HG02763 (cell line): ENCODE data around the gene RNPEPL1.
"Not testable (repeated sequence)": the region's sequence is repeated elsewhere in the genome, so short reads cannot be mapped to it uniquely, and the experiment has no call there.

ENCODE experiments used
- ATAC-seq: cut with Tn5 transposase; IDR thresholded peaks from one replicate; pipeline ENCODE4 v1.9.1; 2021; ENCODE audit warnings: mild to moderate bottlenecking, moderate library complexity; ENCODE audit not compliant: unreplicated experiment

Gene RNPEPL1, protein sequence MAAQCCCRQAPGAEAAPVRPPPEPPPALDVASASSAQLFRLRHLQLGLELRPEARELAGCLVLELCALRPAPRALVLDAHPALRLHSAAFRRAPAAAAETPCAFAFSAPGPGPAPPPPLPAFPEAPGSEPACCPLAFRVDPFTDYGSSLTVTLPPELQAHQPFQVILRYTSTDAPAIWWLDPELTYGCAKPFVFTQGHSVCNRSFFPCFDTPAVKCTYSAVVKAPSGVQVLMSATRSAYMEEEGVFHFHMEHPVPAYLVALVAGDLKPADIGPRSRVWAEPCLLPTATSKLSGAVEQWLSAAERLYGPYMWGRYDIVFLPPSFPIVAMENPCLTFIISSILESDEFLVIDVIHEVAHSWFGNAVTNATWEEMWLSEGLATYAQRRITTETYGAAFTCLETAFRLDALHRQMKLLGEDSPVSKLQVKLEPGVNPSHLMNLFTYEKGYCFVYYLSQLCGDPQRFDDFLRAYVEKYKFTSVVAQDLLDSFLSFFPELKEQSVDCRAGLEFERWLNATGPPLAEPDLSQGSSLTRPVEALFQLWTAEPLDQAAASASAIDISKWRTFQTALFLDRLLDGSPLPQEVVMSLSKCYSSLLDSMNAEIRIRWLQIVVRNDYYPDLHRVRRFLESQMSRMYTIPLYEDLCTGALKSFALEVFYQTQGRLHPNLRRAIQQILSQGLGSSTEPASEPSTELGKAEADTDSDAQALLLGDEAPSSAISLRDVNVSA

GRCh38 chr2:240567872-240568677, at the start of gene RNPEPL1:
RNPEPL1 (plus strand) TSS chr2:240568484; CDS start chr2:240568587, 103 bp downstream.
- peak; percentile 32 for ATAC-seq

GRCh38 chr2:240518981-240519380, 49.3 kb upstream of the RNPEPL1 start:
- ATAC-seq = no peak

GRCh38 chr2:240519396-240520129, 48.7 kb upstream of the RNPEPL1 start:
- no peak for ATAC-seq

GRCh38 chr2:240520130-240520973, 47.9 kb upstream of the RNPEPL1 start:
- no peak for ATAC-seq

DNA sequence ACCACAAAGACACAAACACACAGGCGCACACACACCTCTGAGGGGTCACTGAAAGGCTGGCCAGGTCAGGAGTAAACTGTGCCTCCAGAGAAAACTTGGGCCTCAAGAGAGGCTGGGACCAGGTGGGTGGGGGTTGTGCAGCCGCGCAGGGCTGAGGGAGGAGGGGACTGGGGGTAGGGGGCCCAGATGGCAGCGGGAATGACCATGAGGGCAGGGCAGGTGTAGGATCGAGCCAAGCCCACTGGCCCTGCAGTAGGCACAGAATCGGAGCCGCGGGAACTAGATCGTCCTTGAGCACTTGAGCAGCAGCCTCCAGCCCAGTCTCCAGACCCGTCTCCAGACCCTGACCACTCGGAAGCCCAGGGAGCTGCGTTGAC, 47.3 kb upstream of the RNPEPL1 start:
- no peak for ATAC-seq

DNA sequence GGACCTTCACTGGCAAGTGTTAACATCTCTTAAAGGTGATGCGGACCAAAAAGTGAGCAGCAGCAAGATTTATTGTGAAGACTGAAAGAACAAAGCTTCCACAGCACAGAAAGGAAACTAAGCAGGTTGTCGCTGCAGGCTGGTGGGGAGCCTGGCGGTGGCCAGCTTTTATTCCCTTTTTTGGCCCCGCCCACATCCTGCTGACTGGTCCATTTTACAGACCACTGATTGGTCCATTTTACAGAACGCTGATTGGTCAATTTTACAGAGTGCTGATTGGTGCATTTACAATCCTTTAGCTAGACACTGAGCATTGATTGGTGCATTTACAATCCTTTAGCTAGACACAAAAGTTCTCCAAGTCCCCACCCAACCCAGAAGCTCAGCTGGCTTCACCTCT, 46.4 kb upstream of the RNPEPL1 start:
- ATAC-seq = not testable (repeated sequence)

DNA sequence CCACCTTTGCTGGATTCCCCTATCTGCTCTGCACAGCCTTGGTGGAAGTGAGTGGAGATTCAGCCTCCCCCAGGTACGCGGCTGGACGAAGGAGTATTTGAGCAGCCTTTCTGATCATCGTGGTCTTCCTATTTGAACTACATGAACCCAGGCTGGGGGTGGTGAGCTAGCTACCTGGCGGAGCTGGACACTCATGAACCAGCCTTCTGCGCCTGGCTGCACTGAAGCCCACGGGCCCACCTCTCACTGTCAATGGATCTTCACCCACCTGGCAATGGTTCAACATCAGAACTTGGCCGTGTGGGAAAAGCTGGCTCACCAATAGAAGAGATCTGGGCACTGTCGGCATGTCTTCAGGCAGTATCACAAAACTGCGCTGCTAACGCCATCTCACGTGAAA, 45.9 kb upstream of the RNPEPL1 start:
- no peak for ATAC-seq

DNA sequence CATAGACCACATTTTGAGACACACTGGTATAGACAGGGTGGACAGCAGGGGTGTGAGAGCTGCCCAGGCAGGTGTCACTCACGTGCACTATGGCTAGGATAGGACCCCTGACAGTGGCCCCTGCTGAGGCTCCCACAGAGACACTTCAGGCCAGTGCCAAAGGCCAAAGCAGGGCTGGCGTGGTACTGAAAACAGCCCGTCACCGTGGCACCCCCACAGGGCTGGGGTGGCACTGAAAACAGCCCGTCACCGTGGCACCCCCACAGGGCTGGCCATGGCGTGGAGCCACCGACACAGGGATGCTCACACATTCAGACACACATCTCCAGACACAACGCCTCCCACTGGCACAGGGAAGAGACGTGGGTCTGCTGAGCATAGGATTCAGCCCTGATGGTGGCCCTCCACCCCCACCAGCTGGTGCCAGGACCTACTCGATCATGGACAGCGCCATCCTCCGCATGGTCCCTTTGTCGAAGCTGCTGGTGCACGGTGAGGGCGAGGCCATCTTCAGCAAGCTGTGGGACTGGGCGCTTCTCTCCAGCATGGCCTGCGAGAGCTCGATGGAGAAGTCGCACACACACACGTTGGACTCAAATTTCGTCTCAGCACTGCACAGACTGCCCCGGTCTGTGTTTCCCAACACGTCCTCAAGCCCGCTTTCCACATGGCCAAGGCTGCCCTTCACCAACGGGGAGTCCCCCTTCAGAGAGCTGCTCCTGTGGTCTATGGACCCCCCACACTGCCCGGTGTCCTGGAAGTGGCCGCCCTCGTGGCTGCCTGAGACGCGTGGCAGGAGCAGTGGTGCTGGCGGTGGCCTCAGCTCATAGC, 44.6 kb upstream of the RNPEPL1 start:
- ATAC-seq = no peak

- ATAC-seq = no peak
Measured at GRCh38 chr2:240524963-240525718, 43.1 kb upstream of the RNPEPL1 start.

DNA sequence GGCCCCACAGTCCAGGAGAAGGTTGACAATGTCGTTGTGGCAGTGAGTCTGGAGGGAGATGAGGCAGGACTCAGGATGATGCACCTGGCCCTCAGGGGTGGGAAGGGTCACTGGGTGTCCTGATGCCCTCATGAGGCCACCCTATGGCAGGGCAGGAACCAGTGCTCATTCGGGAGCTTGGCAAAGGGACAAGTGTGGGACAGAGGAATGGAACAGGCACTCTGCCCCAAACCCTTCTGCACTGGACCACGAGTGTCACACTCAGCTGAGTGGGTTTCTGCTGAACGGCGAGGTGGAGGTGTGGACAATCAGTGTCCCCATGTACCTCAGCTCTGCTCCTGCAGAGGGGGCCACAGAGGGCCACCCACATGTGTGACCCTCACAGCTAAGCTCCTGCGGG, 42.5 kb upstream of the RNPEPL1 start:
- no peak for ATAC-seq

- ATAC-seq = no peak
Measured at GRCh38 chr2:240526521-240526920, 41.8 kb upstream of the RNPEPL1 start.

DNA sequence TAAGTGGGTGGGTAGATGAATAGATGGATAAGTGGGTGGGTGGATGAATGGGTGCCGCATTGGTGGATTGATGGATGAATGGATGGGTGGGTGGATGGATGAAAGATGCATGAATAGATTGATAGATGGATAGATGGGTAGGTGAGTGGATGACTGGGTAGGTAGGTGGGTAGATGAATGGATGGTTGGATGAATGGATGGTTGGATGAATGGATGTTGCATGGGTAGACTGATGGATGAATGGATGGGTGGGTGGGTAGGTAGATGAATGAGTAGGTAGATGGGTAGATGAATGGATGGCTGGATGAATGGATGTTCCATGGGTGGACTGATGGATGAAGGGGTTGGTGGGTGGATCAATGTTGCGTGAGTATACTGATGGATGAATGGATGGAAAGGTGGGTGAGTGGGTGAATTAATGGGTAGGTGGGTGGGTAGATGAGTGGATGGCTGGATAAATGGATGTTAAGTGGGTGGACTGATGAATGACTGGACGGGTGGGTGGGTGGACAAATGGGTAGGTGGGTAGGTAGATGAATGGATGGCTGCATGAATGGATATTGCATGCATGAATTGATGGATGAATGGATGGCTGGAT, 41.0 kb upstream of the RNPEPL1 start:
- ATAC-seq = no peak

GRCh38 chr2:240528406-240529040, 39.8 kb upstream of the RNPEPL1 start:
- no peak for ATAC-seq

GRCh38 chr2:240529344-240529999, 38.8 kb upstream of the RNPEPL1 start:
- no peak for ATAC-seq

DNA sequence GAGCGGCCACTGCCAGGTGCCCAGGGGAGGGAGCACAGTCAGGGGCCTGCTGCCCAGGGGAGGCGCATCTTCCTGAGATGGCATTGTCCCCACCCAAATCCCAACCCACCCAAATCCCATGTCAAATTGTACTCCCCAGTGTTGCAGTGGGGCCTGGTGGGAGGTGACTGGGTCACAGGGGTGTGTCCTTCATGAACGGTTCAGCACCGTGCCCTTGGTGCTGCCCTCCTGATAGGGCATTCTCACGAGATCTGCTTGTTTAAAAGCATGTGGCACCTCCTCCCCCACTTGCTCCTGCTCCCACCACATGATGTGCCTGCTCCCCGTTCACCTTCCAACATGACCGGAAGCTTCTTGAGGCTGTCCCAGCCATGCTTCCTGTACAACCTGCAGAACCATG, 38.1 kb upstream of the RNPEPL1 start:
- ATAC-seq = no peak

GRCh38 chr2:240531038-240531437, 37.2 kb upstream of the RNPEPL1 start:
- ATAC-seq = no peak
